Stimulated activated CD4-positive, alpha-beta T cell treated with anti-CD3 and anti-CD28 coated beads, Interleukin-12 subunit alpha, Interleukin-12 subunit beta, amount 100 ng/mL, for 24 hours (primary cell): Measurements from ENCODE around the gene FLNB.
"Not testable (repeated sequence)": the region's sequence is repeated elsewhere in the genome, so short reads cannot be mapped to it uniquely, and the experiment has no call there.

Source experiments
- DNase-seq, 2 experiments: peaks; one replicate each; pipeline ENCODE4 v3.0.0-alpha.2; 2020; ENCODE audit warnings: low read depth in 2 of 2

The FLNB gene

DNA sequence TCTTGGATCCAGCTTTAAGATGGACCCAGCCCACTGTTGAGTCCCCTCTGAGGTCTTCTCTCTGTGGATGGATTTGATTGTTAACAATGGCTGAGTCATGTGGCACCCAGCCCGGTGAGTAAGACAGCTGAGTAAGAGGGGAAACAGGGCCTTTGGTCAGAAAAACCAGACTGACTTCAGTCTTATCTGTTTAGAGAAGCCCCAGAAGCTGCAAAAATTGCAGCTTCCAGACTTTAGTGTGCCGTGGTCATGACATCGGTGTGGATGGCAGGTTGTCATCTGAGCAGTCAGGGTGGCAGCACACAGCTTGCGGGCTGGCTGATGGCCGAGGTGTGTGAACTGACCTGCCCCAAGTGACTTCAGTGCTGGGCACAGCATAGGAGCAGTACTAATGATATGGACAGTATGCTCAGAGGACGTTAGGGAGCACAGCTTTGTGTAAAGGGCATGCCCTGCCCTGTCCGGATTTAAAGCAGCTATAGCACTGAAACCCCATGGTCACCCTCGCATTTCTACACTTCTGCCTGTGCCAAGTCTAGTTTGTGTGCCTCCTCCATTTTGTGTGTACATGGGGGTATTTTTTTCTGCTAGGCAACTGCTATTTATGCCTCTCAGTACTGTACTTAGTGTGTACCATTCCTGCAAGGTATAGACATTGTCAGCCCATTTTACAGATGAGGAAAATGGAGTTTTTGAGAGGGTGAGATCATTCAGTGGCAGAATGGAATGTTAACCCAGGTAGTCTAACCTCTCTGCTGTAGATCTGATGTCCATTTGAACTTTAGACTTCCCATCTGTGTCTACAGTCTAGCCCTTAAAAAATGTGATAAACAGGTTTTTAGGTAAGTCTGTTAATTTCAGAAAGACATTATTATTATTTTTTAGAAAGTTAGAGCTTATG is 44.4 kb downstream of the FLNB start:
- no peak for DNase-seq

DNA sequence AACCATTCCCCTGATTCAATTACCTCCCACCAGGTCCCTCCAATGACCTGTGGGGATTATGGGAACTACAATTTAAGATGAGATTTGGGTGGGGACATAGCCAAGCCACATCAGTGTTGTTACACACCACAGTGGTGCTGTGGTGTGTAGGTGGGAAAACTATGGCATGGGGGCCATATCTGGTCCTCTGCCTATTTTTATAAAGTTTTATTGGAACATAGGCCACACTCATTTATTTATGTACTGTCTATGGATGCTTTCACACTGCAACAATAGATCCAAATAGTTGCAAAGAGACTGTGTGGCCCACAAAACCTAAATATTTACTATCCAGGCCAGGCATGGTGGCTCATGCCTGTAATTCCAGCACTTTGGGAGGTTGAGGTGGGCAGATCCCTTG is 46.4 kb downstream of the FLNB start:
- DNase-seq, result no peak

DNA sequence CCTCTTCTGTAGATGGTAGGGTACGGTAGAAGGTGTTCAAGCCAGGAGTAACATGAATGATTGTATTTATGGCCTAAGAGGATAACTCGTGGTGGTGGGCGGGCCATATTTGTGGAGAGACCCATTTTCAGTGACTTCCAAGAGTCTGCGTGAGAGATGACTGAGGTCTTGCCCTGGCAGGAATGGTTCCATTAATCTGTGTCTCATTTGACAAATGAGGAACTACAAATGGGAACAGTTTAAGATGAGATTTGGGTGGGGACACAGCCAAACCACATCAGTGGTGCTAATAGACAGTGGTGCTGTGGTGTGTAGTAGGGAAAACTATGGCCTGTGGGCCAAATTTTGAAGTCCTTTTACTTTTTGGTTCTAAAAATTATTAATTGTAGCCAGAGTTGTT is 47.1 kb downstream of the FLNB start:
- DNase-seq, result no peak

DNA sequence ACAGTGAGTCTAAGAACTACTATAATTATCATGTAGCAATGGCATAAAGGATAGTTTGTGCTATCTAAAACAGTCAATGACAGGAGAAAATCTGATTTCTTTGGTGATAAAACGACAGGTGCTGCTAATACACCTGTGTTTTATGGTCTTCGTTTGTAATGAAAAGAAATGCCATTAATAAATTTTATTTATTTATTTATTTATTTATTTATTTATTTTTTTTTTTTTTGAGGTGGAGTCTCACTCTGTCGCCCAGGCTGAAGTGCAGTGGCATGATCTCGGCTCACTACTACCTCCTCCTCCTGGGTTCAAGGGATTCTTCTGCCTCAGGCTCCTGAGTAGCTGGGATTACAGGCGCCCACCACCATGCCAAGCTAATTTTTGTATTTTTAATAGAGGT is 47.7 kb downstream of the FLNB start:
- not testable (repeated sequence) for DNase-seq

DNA sequence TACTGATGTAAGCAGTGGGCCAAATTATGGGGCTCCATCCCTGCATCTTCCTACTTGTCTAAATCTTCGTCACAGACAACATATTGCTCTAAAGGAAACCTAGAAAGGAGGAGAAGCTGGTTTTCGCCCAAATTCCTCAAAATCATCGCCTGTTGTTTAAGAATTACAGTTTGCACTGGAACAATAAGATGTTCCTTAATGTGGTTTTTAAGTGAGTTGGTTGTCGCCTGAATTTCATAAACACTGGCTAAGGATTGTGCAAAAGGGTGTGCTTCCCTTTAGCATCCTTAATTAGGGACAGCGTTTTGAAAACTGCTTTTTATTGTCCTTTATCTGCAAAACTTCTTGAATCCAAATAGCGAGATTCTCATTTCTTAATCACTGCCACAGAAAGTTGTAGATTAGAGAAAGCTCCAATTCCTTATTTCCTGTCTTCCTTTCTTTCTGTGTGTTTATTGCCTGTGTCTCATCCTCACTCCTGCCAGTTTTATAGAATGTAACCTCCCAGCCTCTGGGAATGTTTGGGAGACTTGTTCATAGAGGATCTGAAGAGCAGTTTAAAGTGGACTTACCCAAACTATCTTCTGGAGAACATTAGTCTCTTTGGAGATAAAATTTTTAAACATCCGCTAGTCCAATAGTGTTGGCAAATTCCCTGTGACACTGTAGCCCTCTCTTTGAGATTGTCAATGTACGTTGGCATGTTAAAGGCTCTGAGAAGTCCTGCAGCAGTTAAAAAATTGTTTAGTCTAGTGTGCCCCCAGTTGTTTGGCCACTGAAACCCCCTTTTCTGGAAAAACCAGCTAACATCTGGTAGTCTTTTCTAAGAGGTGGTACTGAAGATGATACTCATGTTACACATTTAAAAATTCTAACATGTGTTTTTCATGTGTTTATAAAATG is 50.4 kb downstream of the FLNB start:
- DNase-seq, result no peak

DNA sequence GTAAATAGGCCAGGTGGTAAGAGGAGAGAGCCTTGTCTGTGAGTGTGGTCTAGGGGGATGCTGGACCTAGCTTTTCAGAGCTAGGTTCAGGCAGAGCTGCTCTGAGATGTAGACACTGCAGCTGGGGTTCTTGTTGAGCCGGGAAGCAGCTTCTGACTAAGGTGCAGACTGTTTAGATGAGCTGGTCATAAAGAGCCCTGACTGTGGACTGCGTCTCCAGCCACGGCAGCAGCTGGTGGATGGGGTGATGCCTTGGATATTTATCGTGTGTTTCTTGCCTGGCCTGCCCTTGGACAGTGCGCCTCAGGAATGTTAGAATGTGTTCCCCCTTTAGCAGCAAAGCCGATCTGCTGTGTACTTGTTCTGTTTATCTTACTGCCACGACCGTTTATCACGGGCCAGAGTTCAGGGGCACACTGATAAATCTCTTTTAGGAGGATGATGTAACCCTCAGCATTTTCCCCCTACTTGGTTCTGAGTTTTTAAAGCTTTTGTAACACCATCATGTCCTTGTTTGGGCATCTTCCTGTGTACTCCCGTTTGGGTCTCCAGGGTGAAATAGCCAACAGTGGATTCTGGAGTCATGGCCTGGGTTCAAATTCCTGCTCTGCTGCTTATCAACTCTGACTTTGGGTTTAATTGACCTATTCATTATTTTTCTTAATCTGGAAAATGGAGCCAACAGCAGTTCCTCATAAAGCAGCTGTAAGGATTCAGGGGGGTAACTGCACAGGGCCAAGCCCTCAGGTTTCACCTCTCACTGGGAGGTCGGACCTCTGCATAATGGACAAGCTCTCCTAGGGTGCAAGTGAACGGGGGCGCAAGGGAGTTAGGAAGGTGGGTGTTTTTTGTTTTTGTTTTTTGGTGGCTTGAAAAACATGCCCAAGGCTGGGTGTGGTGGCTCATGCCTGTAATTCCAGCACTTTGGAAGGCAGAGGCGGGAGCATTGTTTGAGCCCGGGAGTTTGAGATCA is 51.4 kb downstream of the FLNB start:
- no peak for DNase-seq

DNA sequence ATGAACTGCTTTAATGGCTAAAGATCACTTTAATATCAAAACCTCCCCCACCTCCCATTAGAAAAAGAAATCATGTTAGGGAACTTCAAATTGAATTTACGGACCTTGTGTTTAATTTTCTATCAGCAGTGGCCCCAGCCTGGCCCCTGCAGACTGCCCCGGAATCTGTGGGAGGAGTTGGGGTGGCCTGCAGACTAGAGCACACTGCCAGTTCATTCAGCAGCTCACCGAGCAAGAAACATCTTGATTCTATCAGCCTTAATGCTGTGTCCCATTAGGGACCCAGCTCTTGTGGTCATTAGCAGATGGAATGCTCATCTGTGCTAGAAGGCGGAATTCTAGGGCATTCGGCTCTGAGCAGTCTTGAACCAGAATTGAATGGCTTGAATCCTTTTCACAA is 54.2 kb downstream of the FLNB start:
- no peak for DNase-seq

DNA sequence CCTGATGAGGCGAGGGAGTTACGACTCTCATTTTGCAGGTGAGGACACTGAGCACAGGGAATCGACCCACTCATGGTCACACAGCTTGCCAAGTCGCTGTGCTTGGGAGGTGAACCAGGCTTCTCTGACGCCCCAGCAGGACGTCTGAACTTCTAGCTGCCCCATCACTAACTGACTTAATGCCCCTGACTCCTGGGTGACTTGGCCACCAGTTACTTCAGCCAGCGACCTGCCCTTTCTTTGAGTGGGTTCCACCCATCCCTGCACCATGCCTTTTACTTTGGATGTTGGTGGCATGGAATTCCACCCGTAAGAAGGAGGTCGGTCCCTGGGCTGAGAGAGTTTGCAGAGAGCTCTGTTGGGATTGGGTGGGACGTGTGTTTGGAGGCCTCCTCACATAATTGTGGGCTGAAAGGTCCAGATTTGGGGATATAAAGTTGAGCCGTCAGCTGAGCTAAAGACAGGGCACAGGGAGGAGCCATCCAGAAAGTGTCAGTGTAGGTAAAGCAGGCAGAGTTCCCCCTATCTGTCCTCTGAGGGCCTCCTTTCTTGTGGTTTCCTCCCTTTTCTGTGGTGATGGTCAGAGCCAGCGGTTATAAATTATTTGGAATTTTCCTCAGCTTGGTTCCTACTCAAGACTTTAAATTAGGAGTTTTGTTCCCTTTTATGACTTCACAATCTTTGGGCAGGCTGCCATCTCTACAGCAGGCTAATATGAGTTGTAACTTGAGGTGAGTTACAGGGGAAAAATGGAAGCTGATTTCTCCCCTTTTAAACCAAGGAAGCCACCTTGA is 55.0 kb downstream of the FLNB start:
- no peak for DNase-seq

DNA sequence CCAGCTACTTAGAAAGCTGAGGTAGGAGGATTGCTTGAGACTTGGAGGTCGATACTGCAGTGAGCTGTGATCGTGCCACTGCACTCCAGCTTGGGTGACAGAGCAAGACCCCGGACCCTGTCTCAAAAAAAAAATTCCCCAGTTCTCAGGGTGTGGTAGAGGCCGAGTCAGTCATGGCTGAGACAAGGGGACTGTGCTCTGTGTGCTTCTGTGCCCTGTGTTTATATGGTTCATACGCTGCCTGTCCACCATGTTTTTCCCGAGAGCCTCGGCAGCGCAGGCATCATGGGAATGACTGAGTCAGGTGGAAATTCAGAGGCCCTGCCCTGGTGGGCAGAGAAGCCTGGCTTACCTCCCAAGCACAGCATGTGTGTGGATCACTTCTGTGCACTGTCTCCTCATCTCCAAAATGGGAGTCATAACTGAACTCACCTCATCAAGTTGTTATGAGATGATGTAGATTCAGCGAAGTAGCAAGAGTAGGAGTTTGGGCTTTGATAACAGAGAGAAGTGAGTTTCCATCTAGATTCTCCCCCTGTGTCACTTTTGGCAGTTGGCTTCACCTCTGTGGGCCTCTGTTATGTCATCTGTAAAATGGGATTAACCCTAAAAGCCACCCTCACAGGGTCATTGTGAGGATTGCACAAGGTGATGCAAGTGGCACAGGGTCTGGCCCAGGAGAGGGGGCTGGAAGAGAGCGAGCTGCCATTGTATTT is 56.9 kb downstream of the FLNB start:
- no peak for DNase-seq

DNA sequence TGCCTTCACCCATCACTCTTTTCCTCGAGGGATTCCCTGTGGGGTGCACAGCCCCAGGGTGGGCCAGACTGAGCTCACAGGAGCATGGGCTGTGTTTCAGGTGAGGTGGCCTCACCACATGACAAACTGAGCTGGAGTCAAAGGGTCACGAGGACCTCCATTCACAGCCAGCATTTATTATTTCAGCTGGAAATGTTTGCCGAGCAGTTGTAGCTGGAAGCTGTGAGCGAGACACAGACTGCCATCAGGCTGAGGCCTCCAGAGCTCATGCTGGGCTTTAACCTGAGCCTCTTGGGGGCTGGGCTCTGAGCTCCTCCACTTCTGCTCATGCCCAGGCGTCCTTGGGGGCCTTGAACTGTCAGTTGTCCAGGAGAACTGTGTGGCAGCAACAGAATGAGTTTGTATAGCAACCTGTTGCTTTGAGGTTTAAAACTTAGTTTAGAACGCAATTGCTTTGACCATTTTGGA is 57.5 kb downstream of the FLNB start:
- no peak for DNase-seq

DNA sequence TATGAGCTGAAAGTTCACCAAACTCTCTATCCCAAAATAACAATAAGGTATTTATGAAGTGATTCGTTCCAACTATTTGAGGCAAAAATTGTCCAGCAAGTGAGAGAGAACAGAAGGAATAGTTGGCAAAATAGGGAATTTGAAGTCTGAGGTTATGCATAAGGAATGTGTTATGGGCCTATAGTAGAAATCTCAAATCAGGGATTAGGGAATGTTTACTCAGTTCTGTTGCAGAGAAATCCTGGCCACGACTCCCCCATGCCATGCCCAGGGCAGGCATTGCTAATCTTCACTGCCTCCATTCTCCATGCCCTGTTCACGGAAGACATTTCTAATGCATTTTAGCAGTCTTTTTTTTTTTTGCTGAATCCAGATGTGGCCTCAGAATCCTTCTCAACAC is 58.6 kb downstream of the FLNB start:
- no peak for DNase-seq

DNA sequence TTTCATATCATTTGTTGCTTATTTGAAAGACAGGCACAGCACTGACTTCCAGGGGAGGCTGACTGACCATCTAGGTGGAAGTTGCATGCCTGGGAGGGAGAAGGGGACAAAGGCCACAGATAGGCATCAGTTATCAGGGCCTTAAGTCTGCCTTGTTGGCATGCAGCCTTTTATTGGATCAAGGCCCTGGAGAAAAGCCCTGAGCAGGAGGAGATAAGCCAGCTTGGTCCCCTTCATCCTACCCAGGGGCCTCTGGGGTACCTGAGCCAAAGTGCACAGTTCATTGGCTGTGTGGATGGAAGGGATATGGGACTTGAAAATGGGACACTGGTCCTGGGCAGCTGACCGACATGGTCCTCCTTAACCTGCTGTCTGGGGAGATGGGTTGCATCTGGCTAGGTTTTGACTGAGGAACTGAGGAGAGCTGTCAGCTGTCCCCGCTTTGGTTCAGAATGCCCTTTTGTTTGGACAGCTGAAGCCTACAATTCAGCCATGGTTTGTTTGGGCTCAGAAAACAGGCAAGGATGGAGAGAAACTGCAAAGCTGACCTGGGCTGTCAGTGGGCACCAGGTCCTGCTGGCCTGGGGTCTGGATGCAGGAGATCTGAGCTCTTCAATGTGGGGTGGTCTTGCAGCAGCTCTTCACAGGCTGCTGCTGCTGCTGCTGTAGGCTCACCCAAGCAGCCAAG is 60.0 kb downstream of the FLNB start:
- no peak for DNase-seq

DNA sequence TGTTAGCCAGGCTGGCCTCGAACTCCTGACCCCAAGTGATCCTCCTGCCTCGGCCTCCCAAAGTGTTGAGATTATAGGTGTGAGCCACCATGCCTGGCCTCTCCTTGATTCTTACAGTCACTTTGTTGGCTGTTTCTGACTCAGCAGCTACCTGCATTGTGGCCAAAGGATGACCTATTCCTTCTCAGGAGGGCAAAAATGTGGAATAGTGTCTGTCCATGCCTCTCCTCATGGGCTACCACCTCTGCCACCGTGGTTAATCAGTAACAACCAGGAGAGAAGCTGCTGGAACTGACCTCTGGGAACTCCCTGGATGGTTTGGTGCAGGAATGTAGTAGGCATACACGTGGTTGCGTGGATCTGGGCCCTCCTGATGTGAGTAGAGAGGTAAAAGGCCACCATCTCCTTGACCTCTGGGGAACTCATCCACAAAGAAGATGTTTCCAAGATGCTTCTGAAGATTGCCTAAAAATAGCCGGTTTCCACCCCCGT is 63.3 kb downstream of the FLNB start:
- DNase-seq, result no peak

DNA sequence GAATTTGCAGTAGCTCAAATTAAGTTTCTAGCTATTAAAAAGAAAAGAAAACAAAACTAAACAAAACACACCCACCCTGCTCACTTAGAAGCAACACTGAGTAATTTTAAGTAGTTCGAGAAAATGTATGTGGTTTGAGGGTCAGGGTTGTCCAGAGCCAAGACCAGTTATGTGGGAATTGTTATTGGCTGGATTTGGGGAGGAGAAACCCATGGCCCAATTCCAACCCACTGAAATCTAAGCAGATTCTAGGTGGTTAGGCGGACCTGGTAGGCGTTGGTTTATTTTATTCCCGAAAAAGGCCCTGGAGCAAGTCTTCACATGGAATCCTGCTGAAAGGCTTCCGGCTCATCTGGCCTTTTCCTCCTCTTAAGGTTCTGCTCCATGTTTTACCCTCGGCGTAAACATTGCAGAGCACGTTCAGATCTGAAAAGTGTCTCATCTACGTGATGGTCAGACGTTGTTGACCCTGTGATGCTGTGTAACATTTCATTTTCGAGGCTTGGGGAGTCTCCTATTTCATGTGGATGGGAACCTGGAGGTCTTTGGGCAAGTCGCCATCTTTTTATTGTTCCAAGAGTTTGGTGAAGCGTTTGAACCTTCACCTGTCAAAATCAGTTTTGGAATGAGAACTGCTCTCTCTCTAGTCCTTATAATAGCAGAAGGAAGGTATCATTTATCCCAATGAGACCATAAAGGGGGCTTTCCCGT is 64.0 kb downstream of the FLNB start:
- no peak for DNase-seq

DNA sequence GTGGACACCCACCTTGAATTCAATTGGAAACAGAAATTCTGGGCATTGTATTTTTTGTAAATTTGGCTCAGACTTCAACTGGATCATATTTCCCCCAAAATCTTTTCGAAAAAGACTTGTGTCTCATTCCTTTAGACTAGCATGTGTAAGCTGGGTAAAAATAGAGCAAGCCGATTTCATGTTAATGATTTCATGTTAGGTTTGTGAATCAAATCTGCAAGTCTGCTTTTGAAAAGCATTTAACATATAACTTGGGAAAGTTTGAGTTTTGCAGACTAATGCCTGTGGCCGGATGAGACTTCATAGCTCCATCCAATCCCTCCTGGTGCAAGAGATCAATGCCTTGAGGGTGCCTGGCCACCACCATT is 64.5 kb downstream of the FLNB start:
- no peak for DNase-seq

DNA sequence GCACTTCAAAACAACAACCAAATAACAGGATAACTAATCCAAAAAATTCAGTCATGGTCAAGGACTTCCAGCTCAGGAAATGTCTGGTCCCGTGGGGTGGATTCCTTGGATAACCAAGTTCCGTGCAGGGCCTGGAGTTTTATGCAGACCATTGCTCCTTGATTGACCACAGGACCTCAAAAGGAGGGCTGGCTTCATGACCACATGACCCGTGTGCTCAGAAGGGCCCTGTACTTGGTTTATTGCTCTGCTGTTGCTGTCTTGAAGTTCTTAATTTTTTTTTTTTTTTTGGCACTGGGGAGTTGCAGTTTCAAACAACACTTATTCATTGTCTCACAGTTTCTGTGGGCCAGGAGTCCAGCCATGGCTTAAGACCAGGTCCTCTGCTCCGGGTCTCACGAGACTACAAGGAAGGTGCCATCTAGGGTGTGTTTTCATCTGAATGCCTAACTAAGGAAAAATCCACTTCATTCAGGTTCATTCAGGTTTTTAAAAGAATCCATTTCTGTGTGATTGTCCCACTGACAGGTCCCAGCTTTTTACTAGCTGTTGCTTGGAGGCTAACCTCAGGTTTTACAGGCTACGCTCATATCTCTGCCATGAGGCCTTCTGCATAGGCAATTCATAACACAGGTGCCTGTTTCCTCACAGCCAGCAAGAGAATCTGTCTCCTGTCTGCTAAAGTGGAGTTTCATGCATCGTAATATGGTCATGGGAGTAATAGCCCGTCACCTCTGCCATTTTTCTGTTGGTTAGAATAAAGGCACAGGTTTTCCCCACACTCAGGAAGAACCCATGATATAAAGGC is 65.3 kb downstream of the FLNB start:
- DNase-seq, result no peak

DNA sequence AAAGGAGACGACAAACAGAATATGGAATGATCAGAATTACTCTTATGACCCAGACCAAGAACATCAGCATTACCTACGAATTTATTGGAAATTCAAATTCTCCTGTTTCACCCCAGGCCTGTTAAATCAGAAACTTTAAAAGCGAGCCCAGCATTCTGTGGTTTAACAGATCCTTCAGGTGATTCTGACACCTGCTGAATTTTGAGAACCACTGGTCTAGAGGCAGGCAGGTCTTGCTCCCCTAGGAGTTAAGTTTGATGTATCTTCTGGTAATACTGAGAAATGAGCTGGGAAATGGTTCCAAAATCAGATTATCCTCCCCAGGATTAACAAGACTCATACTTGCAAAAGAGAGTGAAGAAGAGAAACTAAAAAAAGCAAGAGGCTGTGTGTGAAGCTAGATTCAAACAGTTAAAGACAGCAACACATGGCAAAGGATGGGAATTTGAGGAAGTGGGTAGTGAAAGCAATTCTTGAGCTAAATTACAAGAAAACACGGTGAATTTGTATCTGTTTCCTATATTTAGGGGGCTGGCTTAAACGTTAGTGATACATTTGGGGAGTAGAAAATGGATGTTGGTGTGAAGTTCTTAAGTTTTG is 66.0 kb downstream of the FLNB start:
- no peak for DNase-seq
